ENCODE results near the gene BABAM2.

Gene BABAM2

GRCh38 chr2:28030600-28030999 is 140.1 kb downstream of the BABAM2 start:
- no peak for DNase-seq (ENCODE audit: low read depth in 2 of 2)

GRCh38 chr2:28032816-28033215 is 142.3 kb downstream of the BABAM2 start:
- no peak for DNase-seq (ENCODE audit: low read depth in 2 of 2)

GRCh38 chr2:28034696-28035095 is 144.2 kb downstream of the BABAM2 start:
- no peak for DNase-seq (ENCODE audit: low read depth in 2 of 2)

- DNase-seq (ENCODE audit: low read depth in 2 of 2), result no peak
Observed at GRCh38 chr2:28035163-28035690, 144.7 kb downstream of the BABAM2 start.

GRCh38 chr2:28035816-28036215 is 145.3 kb downstream of the BABAM2 start:
- DNase-seq (ENCODE audit: low read depth in 2 of 2), result no peak

GRCh38 chr2:28036307-28036706 is 145.8 kb downstream of the BABAM2 start:
- no peak for DNase-seq (ENCODE audit: low read depth in 2 of 2)

GRCh38 chr2:28038722-28039121 is 148.2 kb downstream of the BABAM2 start:
- DNase-seq (ENCODE audit: low read depth in 2 of 2), result no peak

- no peak for DNase-seq (ENCODE audit: low read depth in 2 of 2)
Observed at GRCh38 chr2:28045676-28046351, 155.3 kb downstream of the BABAM2 start.

GRCh38 chr2:28046921-28047320 is 156.4 kb downstream of the BABAM2 start:
- DNase-seq (ENCODE audit: low read depth in 2 of 2), result no peak

GRCh38 chr2:28047681-28048080 is 157.2 kb downstream of the BABAM2 start:
- DNase-seq (ENCODE audit: low read depth in 2 of 2), result peak; percentile 66 to 72

GRCh38 chr2:28048341-28048740 is 157.8 kb downstream of the BABAM2 start:
- no peak for DNase-seq (ENCODE audit: low read depth in 2 of 2)

- no peak for DNase-seq (ENCODE audit: low read depth in 2 of 2)
Observed at GRCh38 chr2:28049416-28049815, 158.9 kb downstream of the BABAM2 start.

GRCh38 chr2:28049899-28050298 is 159.4 kb downstream of the BABAM2 start:
- DNase-seq (ENCODE audit: low read depth in 2 of 2), result no peak

- no peak for DNase-seq (ENCODE audit: low read depth in 2 of 2)
Observed at GRCh38 chr2:28052691-28053090, 162.2 kb downstream of the BABAM2 start.

- no peak for DNase-seq (ENCODE audit: low read depth in 2 of 2)
Observed at GRCh38 chr2:28053597-28053996, 163.1 kb downstream of the BABAM2 start.

GRCh38 chr2:28054916-28055315 is 164.4 kb downstream of the BABAM2 start:
- DNase-seq (ENCODE audit: low read depth in 2 of 2), result no peak

GRCh38 chr2:28055325-28055970 is 164.9 kb downstream of the BABAM2 start:
- DNase-seq (ENCODE audit: low read depth in 2 of 2), result no peak

- no peak for DNase-seq (ENCODE audit: low read depth in 2 of 2)
Observed at GRCh38 chr2:28058791-28059190, 168.3 kb downstream of the BABAM2 start.

- DNase-seq (ENCODE audit: low read depth in 2 of 2), result no peak
Observed at GRCh38 chr2:28062867-28063266, 172.3 kb downstream of the BABAM2 start.

GRCh38 chr2:28063492-28063962 is 173.0 kb downstream of the BABAM2 start:
- DNase-seq (ENCODE audit: low read depth in 2 of 2), result peak; percentile 68 to 69

GRCh38 chr2:28067602-28068001 is 177.1 kb downstream of the BABAM2 start:
- DNase-seq (ENCODE audit: low read depth in 2 of 2), result no peak

GRCh38 chr2:28068088-28068487 is 177.6 kb downstream of the BABAM2 start:
- DNase-seq (ENCODE audit: low read depth in 2 of 2), result peak; percentile 80 to 83

GRCh38 chr2:28068527-28068926 is 178.0 kb downstream of the BABAM2 start:
- no peak for DNase-seq (ENCODE audit: low read depth in 2 of 2)
